Stimulated activated CD4-positive, alpha-beta T cell treated with anti-CD3 and anti-CD28 coated beads, TNF-alpha, amount 100 ng/mL, for 24 hours (primary cell): Measurements from ENCODE around the gene ZBED4.
"Not testable (repeated sequence)": the region's sequence is repeated elsewhere in the genome, so short reads cannot be mapped to it uniquely, and the experiment has no call there.

Experiments
- DNase-seq, 3 experiments: peaks; one replicate each; pipeline ENCODE4 v3.0.0-alpha.2; 2020; ENCODE audit warnings: low read depth in 3 of 3

Gene ZBED4

DNA sequence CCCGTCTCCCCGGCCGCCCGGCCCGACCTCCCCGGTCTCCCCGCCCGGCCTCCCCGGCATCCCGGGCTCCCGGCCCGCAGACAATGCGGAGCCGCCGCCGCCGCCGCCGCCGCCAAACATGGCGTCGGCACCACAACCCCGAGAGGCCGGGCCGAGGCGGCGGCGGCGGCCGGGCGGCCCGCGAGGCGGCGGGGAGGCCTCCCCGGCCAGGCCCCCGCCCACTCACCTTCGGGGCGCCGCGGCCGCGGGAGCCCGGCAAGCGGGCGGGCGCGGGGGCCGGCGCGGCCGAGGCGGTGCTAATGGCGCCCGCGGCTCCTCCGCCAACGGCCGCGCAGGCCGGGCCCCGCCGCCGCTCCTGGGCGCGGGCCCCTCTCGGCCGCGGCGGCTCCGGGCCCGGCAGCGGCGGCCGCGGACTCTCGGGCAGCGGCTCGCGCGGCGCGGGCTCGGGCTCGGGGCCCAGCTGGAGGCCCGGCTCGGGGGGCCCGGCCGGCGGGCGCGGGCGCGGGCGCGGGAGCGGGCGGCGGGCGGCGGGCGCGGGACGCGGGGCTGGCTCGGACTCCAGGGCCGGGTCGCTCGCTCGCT lies 26.3 kb upstream of the ZBED4 start:
- no peak for DNase-seq

DNA sequence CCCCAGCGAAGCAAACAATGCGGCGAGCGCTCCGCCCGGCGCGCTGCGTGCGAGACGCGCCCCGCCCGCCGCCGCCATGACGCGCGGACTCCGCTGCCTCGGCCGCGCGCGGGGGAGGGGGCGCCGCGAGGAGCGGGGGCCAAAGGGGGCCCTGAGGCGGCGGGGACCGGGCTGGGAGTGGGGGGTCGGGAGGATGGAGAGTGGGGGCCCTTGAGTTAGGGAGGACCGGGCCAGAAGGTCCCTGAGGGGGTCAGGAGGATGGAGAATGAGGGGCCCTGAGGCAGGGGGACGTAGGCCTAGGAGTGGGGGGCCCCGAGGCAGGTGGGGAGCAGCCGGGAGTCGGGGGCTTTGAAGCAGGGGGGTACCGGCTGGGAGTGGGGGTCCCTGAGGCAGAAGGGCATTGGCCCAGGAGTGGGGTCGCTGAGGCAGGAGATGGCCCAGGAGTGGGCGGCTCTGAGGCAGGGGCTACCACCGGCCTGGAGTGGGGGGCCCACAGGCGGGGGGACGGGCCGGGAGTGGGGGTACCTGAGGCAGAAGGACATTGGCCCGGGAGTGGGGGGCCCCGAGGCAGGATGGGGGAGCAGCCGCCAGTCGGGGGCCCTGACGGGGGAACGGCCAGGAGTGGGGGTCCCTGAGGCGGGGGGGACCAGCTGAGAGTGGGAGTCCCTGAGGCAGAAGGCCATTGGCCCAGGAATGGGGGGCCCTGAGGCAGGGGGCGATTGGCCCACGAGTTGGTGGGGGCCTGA lies 25.6 kb upstream of the ZBED4 start, which contains the start of gene BRD1:
BRD1 (minus strand) TSS at position 21 of the 746 bp plus-strand sequence. CDS start 3,556 bp downstream, outside the sequence.
- DNase-seq: peak in 2 of 3 experiments; percentile 31 to 52

DNA sequence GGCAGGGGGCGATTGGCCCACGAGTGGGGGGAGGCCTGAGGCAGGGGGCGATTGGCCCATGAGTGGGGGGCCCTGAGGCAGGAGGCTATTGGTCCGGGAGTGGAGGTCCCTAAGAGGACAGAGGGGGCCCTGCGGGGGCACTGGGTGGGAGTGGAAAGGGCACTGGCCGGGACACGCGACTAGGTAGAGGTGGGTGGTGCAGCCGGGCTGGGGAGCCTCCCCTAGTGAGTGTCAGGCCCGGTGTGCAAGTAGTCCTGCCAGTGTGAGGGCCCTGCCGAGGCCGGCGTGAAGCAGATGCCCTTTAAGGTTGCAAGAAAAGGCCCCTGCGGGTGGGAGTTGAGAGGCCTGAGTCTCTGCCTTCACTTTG lies 25.1 kb upstream of the ZBED4 start:
- no peak for DNase-seq

DNA sequence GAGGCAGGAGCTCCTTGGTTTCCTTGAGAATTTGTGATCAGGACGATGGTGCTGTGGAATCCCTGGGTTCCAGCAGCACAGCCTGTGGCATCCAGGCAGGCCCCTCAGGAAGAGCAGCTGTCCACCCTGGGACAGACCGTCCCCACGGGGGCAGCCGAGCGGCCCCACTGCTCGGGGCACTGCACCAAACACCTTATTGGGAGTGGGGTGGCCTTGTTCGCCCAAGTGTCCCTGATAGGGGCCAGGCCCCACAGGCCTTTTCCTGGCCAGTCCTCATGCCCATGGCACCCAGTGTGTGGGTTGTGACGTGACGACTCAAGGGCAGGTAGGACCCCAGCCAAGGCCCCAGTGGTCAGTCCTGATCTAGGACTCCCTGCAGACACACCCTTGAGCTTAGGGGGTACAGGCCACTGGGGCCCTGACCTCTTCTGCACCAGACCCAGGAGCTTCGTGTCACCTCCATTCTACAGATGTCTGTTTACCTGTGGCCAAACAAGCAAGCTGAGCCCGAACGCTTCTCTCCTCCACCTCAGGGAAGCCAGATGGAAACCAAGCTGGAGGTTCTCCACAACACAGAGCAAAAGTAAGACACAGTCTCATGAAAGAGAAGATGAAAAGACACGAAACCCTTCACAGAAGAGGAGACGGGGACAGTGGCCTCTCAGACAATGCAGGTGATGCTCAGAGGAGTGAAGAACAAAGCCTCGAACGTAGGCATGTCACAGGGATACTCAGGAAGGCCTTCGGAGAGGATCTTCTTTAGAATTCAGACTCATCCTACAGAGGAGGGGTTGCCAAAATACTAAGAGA lies 24.4 kb upstream of the ZBED4 start:
- DNase-seq: no peak

DNA sequence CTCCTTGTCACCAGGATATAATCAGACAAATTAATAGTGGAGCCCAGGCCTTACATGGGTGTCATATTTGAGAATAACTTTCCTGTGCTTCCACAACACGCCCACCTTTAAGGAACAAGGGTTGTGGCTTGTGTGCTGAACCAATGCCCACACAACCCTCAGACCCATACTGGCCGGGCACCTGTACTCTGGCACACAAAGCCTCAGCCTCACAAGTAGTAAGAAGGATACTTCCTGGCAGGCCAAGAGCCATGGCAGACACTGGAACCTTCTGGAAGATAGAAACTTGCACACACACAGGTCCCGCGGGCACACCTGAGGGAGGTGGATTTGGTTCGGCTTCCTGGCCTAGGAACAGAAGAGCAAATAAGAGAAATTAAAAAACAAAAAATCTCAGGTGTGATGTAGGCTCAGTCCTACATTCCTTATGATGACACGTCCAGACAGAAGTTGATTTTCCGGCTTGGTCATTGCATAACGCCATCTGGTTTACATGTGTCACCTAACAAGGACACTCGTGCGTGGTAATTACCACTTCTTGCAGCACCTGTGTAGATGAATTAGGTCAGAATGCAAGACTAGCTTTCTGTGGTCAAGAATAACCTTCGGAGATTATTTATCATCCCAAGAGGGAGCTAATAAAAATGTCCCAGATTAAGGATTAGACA lies 20.2 kb upstream of the ZBED4 start:
- no peak for DNase-seq

DNA sequence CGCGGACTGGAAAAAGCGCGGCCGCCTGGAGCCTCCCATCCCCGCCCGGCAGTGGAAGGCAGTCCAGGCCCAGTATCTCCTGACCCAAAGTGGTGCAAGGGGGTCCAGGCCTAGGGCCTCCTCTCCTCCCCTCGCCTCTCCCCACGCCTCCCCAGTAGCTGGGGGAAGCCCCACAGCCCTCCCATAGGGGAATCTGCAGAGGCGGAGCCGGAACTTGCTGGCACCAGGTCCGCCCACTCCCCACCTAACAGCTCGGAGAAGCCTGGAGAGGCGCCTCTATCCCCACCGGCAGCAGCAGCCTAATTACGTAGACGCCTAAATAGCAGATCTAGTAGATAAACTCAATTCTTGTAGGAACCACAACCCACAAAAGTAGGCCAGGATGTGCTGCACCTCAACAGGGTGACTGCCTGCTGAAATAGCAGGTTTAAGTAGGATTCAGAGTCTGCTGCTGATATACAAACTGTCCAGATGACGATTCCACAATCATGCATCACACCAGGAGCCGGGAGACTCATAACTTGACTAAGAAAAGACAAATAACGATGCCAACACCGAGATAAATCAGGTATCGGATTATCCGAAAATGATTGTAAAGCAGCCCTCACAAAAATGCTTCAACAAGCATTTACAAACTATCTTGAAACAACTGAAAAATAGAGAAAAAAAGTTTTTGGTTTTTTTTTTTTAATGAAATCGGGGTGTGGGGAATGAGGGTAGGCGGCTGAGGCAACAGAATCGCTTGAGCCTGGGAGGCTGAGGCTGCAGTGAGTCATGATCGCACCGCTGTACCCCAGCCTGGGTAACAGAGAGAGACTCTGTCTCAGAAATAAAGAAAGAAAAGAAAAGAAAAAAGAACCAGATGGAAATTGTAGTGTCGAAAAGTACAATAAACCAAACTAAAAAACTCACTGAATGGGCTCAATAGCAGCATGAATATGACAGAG lies 14.6 kb upstream of the ZBED4 start:
- DNase-seq: peak; percentile 60 to 83 (median 65)

DNA sequence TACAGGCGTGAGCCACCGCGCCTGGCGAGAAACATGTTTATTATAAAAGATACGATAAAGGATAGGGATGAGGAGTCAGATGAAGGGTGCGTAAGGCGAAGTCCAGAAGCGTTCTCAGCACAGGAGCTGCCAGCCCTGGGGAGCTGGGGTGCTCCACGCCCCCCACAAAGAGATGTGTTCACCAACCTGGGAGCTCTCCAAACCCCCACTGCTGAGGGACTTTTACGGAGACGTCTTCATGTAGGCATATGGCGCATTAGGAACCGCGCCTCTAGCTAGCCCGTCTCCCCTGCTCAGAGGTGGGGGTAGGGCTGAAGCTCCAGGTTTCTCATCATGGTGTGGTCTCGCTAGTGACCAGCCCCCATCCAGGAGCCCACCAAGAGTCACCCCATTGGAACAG lies 8.4 kb upstream of the ZBED4 start:
- no peak for DNase-seq

DNA sequence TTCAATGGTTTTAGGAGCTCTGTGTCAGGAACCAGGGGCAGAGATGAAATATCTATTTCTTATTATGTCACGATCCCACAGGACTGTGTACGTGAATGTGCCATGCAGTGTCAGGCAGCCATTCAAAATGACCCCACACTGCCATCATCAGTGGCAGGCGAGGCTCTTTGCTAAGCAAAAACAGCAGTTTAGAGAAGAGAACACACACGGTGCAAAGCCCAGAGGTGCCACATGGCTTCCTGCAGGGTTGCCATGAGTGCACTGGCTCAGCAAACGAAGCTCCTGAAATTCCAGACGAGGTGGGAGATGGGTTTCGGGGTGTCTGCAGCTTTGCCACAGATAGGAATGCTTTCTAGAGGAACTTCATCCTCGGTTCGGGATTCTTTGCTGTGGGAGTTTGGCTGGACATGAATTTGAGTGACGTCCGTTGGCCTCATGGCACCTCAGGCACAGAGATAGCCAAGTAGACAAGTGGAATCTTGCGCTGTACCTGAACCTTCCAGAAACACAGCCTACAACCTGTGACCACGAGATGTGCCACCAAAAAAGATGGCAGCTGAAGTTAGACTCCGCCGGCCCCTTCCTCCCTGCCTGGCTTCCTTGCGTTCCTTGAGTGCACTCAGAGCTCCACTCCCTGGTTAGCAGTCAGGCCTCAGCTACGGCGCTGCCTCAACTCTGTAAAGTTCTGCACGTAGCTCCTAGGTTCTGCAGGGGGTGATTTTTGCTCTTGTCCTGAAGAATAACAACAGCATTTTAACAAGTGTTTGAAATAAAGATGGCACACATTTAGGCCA lies 7.8 kb upstream of the ZBED4 start:
- DNase-seq: no peak

DNA sequence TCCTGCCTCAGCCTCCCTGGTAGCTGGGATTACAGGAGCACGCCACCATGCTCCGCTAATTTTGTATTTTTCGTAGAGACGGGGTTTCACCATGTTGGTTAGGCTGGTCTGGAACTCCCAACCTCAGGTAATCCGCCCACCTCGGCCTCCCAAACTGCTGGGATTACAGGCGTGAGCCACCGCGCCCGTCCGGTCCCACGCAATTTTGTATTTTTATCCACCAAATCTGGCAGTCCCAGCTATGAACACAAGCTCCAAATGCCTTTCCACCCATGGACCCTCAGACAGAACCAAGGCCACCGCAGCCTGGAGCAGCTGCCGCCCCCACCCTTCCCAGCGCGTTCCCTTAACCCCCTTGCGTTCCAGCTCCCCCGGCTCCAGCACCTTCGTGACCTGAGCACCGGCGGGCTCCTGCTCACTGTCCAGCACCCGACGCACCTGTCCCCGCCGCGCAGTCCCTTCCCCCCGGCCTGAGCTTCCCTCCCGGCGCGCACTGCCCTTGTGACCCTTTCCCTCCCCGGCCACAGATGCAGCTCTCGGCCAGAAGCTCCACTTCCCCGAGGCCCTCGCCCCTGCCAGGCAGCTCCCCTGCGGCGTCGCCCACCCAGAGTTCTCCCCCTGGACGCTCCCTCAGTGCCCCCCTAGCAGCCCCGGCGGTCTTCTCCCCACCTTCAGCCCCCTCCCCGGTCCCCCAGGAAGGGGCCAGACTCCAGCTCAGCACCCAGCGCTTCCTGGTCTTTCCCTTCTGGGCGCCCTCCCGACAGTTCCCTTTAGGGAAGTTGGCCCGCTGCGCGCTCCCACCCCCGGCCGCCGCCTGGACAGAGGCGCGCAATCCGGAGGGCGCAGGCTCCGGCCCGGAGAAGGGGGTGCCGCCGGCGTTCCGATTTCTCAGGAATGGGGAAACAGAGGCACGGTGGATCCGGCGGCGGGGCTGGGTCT lies 5.6 kb upstream of the ZBED4 start:
- DNase-seq: no peak

DNA sequence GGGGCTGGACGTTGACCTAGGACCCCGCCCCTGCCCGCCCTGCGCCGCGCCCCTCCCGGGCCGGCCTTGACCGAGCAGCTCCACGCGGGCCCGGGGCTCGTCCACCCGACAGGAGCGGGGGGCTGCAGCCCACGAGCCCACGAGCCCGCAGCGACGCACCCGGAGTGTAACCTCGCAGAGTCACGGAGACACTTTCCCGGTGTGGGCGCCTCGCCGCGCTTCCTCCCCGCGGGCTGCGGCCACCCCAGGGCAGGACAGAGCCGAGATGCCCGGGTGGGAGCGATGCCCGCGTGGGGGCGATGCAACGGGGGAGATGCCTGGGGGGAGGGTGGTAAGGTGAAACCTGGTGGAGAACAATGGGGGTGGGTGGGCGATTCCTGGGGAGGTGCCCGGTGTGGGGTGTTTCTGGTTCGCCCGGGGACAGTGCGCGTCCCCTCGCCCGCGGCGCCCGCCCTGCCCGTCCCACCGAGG lies 4.9 kb upstream of the ZBED4 start:
- no peak for DNase-seq

DNA sequence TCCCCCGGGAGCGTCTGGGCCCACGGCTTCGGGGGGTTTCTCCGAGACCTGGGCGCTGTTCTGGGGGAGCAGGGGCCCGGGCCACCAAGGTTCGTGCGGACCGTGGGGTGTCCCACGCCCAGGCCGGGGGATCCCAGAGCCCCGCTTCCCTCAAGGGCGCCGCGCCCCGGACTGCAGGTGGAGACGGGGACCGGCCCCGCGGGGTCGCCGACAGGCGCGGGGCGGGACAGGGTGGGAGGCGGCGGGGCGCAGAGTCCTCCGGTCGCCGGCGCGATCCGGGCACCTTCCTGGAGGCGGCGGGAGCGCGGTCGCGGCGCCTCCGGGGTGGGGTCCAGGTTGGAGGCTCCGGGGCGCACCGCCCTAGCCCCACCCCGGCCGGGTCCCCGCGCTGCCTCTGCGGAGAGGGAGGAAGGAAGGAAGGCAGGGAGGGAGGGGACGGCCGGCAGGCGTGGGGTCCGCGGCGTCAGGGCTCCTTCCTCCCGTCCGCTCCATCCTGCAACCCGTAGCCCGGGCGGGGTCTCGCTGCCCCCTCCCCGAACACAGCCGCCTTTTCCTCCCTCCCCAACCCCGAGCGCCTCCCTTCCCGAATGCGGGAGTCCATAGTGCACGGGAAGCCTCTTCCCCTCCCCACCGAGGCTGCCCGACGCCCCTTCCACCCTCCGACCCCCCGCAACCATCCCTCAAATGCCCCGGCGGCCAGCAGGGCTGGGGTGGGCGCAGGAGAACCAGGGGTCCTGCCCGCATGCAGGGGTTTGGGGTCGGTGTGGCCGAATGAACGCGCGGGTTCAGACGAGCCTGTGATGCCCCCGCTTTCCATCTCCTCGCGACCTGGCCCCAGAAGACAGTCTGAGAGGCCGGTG lies 4.3 kb upstream of the ZBED4 start:
- no peak for DNase-seq

DNA sequence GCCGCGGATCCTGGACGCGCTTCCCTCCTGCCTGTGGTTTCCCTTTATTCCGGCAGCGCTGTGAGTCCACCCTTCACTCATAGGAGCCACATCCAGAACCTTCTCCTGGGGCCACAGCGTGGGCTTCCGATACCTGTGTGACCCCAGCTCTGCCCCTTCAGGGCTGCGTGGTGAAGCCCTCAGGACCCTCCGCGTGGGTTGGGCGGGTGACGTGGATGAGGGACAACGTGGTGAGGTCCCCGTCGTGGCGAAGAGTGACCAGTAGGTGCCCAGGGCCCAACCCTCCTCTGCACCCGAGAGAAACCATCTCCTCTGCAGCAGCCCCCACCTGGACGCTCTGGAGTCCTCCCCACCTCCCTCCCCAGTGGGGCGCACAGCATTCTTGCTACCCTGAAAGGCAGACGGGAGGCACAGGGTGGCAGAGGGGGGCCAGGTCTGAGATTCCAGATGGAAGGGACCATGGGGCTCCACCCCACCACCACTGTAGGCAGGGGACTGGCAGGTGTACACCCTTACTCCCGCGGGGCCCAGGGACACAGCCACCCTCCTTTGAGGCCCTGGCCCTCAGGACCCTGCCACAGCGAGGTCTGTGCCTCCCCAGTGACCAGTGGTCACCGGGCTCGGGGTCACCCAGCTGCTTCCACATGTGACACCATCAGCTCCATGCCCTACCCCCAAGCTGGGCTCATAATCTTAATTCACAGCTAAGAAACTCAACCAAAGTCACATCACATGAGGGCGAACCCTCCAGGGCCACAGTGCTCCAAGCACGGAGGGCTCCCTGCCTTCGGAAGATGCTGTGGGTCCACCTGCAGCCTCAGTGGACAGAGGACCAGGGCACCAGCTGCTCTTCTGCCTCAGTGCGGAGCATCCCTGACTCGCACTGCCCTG lies 3.4 kb upstream of the ZBED4 start:
- no peak for DNase-seq

DNA sequence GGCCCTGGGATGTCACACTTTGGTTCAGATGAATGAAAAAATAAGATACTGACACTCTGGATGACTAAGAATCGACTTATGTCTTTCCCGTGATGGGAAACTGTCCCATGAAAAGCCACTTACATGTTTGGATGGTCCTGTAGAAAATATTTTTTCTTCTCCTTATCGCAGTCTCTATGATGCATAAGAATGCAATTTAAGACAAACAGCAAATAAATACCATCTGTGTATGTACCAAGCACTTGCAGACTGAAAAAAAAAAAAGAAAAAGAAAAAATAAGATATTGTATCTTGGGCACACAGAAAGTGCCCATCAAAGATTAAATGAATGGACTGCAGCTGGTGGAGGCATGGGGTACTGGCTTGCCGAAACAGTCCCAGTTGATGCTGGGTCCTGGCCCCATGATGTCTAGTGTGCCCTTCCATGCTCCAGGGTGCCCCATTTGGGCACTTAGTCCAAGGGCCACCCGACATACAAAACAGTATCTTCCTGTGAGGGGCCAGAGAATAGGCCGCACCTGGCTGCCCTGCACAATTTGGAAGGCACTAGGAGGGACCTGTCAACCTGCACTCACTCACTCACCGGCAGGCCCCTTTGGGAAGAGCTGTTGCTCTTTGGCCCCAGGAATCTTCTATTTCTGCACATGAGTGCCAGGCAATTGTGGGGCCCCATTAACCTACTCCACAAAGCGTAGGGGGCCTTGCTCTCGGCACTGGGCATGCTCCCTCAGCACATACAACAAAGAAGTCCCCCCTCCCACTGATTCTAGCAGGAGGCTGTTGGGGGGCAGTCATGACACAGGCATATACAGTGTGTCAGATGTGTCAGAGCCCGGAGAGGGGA lies 2.5 kb upstream of the ZBED4 start:
- DNase-seq: no peak

DNA sequence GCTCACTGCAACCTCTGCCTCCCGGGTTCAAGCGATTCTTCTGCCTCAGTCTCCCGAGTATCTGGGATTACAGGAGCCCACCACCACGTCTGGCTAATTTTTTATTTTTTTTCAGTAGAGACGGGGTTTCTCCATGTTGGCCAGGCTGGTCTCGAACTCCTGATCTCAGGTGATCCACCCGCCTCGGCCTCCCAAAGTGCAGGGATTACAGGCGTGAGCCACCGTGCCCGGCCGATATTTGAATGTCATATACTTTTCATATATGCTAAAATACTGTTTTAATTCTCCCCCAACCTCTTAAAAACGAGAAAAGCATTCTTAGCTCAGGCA lies 1.1 kb upstream of the ZBED4 start:
- not testable (repeated sequence) for DNase-seq

DNA sequence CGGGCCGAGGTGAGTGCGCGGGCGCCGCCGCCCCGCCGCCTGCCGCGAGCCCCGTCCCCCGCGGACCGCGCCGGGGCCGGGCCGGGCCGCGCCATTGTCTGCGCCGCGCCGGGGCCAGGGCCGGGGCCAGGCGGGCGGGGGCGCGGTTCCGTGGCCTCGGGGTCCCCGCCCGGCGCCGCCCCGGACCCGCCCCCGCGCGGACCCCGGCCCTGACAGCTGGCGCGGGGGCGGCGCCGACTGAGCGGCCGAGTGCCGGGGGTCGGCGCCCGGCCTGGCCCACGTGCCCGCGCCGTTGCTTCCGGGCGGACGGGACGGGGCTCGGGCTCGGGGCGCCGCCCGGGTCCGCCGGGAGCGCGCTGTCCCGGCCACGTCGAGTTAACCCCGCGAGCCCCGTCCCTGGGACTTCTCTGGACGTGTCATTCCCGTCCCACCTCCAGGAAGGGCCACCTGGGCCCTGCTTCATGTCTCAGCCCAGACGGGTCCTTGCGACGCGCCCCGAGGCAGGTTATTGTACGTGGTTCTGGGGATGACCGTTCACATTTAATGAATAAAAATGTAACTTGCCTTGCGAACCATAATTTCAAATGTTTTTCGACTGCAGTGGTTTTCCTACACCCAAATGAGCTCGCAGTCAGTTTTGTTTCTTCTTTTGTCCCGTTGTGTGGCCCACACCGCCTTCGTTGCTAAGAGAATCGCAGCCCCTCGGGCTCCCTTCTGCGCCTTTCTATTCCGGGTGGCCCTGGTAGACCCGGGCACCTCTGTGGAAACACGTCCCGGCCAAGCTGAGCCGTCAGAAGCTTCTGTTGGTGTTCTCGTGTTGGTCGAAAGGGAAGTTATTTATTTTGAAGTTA lies 562 bp downstream of the ZBED4 start:
- no peak for DNase-seq
